Loucy (cell line): ENCODE results near the gene KBTBD12.
A peak's percentile ranks its signal among the peaks of the same experiment; 100 is the strongest.

Experiments used
- H2AFZ ChIP-seq: fragments of 200-600 bp; sonication (generic); 2 replicates; pipeline ENCODE4 v1.6.0; 2016; ENCODE audit warnings: antibody characterized with exemption, mild to moderate bottlenecking, low read length, moderate library complexity
- H3F3A ChIP-seq: fragments of 200-600 bp; 2 replicates; pipeline ENCODE4 v1.6.0; 2016; ENCODE audit warnings: antibody characterized with exemption, low read depth, mild to moderate bottlenecking
- H3K27me3 ChIP-seq: fragments of 200-600 bp; sonication (generic); 2 replicates; pipeline ENCODE4 v1.6.1; 2014; ENCODE audit warnings: low read length, mild to moderate bottlenecking; ENCODE audit not compliant: insufficient read depth, poor library complexity, severe bottlenecking
- H3K36me3 ChIP-seq: fragments of 200-600 bp; sonication (generic); 2 replicates; pipeline ENCODE4 v1.6.1; 2016; ENCODE audit warnings: low read length; ENCODE audit not compliant: insufficient read depth
- H3K4me1 ChIP-seq: fragments of 200-600 bp; sonication (generic); 2 replicates; pipeline ENCODE4 v1.5.1; 2014; ENCODE audit warnings: low read length, mild to moderate bottlenecking; ENCODE audit not compliant: insufficient read depth, poor library complexity, severe bottlenecking
- H3K4me2 ChIP-seq: fragments of 200-600 bp; sonication (generic); 2 replicates; pipeline ENCODE4 v1.6.0; 2014; ENCODE audit warnings: antibody characterized with exemption, low read length, low read depth, mild to moderate bottlenecking; ENCODE audit not compliant: poor library complexity, severe bottlenecking
- H3K4me3 ChIP-seq: fragments of 200-600 bp; sonication (generic); 2 replicates; pipeline ENCODE4 v1.5.1; 2014; ENCODE audit warnings: low read length, mild to moderate bottlenecking, mixed read lengths; ENCODE audit not compliant: poor library complexity, severe bottlenecking
- H3K79me2 ChIP-seq: fragments of 200-600 bp; sonication (generic); 2 replicates; pipeline ENCODE4 v1.6.1; 2014; ENCODE audit warnings: low read length; ENCODE audit not compliant: insufficient read depth
- H3K9ac ChIP-seq: fragments of 200-600 bp; sonication (generic); 2 replicates; pipeline ENCODE4 v1.6.0; 2014; ENCODE audit warnings: mild to moderate bottlenecking, low read depth, low read length, moderate library complexity; ENCODE audit not compliant: poor library complexity, severe bottlenecking
- H3K9me2 ChIP-seq: fragments of 200-600 bp; sonication (generic); replicated peaks from 2 replicates; pipeline ENCODE4 v1.6.1; 2016; ENCODE audit warnings: low read depth, low read length, mixed read lengths
- H3K9me3 ChIP-seq: fragments of 200-600 bp; sonication (generic); 2 replicates; pipeline ENCODE4 v1.6.1; 2014; ENCODE audit warnings: mild to moderate bottlenecking, antibody characterized with exemption, low read length, low read depth; ENCODE audit not compliant: insufficient read depth
- H4K20me1 ChIP-seq: fragments of 200-600 bp; sonication (generic); 2 replicates; pipeline ENCODE4 v1.6.0; 2014; ENCODE audit warnings: antibody characterized with exemption, low read length, mild to moderate bottlenecking; ENCODE audit not compliant: insufficient read depth, poor library complexity, severe bottlenecking
- EZH2phosphoT487 ChIP-seq: fragments of 200-600 bp; IDR thresholded peaks from 2 replicates; pipeline ENCODE4 v1.6.1; 2018; ENCODE audit warnings: antibody characterized with exemption, mild to moderate bottlenecking, moderate library complexity, borderline replicate concordance
- TF ChIP-seq, protein P1 (sequence below): fragments of 200-600 bp; sonication (generic); conservative IDR thresholded peaks from 2 replicates; pipeline ENCODE4 v1.5.1; 2014; ENCODE audit warnings: mild to moderate bottlenecking, antibody characterized with exemption, low read length

The KBTBD12 gene

GRCh38 chr3:127894481-127894880, 20.6 kb upstream of the KBTBD12 start:
- no peaks in the 10 kb centered on the region for H4K20me1 ChIP-seq
- no peaks in the 10 kb centered on the region for H3K27me3 ChIP-seq
- no peak overlapping the region for H3K4me2 ChIP-seq
- no peaks in the 10 kb centered on the region for H3K9me3 ChIP-seq
- peaks cover 9% of the 10 kb centered on the region for H3K4me1 ChIP-seq
- H3K79me2 ChIP-seq: no peaks in the 10 kb centered on the region
- H3K36me3 ChIP-seq: no peaks in the 10 kb centered on the region
- H3K4me3 ChIP-seq: no peak overlapping the region
- H2AFZ ChIP-seq: no peak overlapping the region
- H3K9me2 ChIP-seq: no peaks in the 10 kb centered on the region
- no peak for TF ChIP-seq EZH2phosphoT487
- H3F3A ChIP-seq: no peaks in the 10 kb centered on the region
- no peak overlapping the region for H3K9ac ChIP-seq

- TF ChIP-seq, protein P1, sequence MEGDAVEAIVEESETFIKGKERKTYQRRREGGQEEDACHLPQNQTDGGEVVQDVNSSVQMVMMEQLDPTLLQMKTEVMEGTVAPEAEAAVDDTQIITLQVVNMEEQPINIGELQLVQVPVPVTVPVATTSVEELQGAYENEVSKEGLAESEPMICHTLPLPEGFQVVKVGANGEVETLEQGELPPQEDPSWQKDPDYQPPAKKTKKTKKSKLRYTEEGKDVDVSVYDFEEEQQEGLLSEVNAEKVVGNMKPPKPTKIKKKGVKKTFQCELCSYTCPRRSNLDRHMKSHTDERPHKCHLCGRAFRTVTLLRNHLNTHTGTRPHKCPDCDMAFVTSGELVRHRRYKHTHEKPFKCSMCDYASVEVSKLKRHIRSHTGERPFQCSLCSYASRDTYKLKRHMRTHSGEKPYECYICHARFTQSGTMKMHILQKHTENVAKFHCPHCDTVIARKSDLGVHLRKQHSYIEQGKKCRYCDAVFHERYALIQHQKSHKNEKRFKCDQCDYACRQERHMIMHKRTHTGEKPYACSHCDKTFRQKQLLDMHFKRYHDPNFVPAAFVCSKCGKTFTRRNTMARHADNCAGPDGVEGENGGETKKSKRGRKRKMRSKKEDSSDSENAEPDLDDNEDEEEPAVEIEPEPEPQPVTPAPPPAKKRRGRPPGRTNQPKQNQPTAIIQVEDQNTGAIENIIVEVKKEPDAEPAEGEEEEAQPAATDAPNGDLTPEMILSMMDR: no peak
- no peak for TF ChIP-seq EZH2phosphoT487
- Histone ChIP-seq H3K4me1 (peaks cover 11% of the 10 kb centered on the region), H4K20me1 (no peaks in the 10 kb centered on the region), H3K9ac (no peak overlapping the region), H3K4me3 (no peak overlapping the region), H2AFZ (peak overlapping the region; percentile 80; the same call in 1 of the 2 replicates), H3K4me2 (no peak overlapping the region), H3K79me2 (no peaks in the 10 kb centered on the region), H3K27me3 (no peaks in the 10 kb centered on the region), H3K36me3 (no peaks in the 10 kb centered on the region), H3F3A (no peaks in the 10 kb centered on the region), H3K9me3 (no peaks in the 10 kb centered on the region), H3K9me2 (no peaks in the 10 kb centered on the region)
These were observed 15.8 kb upstream of the KBTBD12 start for GRCh38 chr3:127899200-127899599.

DNA sequence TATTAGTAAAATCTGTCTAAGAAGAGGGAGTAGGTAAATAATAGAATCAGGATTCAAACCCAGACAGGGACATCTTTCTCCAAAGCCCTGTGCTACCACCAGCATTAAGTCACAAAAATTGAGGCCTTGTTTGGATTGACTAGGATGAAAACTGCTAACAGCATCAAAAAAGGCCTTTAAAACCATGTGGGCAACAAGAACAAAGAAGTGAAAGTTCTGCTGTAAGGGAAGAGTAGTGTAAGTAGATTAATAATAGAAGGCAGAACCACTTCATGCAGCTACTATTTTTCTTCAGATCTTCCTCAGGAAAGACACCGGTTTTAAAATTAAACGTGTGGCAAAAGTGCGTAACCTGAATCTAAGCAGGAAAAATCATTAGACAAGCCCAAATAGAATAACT, 15.3 kb upstream of the KBTBD12 start:
- no peaks in the 10 kb centered on the region for H3K36me3 ChIP-seq
- H3K4me2 ChIP-seq: no peak overlapping the region
- TF ChIP-seq, protein P1: no peak
- TF ChIP-seq EZH2phosphoT487: no peak
- H3F3A ChIP-seq: no peaks in the 10 kb centered on the region
- H2AFZ ChIP-seq: peak overlapping the region; percentile 80
- H3K9me3 ChIP-seq: no peaks in the 10 kb centered on the region
- H3K9ac ChIP-seq: no peak overlapping the region
- no peaks in the 10 kb centered on the region for H3K9me2 ChIP-seq
- H3K4me1 ChIP-seq: peaks cover 15% of the 10 kb centered on the region
- no peaks in the 10 kb centered on the region for H3K27me3 ChIP-seq
- H3K79me2 ChIP-seq: no peaks in the 10 kb centered on the region
- no peak overlapping the region for H3K4me3 ChIP-seq
- H4K20me1 ChIP-seq: no peaks in the 10 kb centered on the region

- H3K79me2 ChIP-seq: no peaks in the 10 kb centered on the region
- TF ChIP-seq, protein P1: no peak
- TF ChIP-seq EZH2phosphoT487: no peak
- no peak overlapping the region for H3K4me2 ChIP-seq
- no peaks in the 10 kb centered on the region for H3K36me3 ChIP-seq
- no peaks in the 10 kb centered on the region for H3F3A ChIP-seq
- no peak overlapping the region for H2AFZ ChIP-seq
- H3K4me3 ChIP-seq: no peak overlapping the region
- H3K4me1 ChIP-seq: peaks cover 15% of the 10 kb centered on the region
- no peak overlapping the region for H3K9ac ChIP-seq
- no peaks in the 10 kb centered on the region for H3K27me3 ChIP-seq
- no peaks in the 10 kb centered on the region for H3K9me3 ChIP-seq
- no peaks in the 10 kb centered on the region for H4K20me1 ChIP-seq
- no peaks in the 10 kb centered on the region for H3K9me2 ChIP-seq
These were observed 14.5 kb upstream of the KBTBD12 start for GRCh38 chr3:127900536-127900935.
